Measurements from ENCODE around the gene PLAC1.
A peak's percentile ranks its signal among the peaks of the same experiment; 100 is the strongest.

The PLAC1 gene

GRCh38 chrX:134628663-134629062 lies 29.6 kb downstream of the PLAC1 start:
- no peak for DNase-seq

GRCh38 chrX:134626434-134626833 lies 31.8 kb downstream of the PLAC1 start:
- no peak for DNase-seq

GRCh38 chrX:134625315-134625718 lies 33.0 kb downstream of the PLAC1 start:
- DNase-seq, result no peak

GRCh38 chrX:134624046-134624430 lies 34.2 kb downstream of the PLAC1 start:
- DNase-seq, result no peak

- DNase-seq, result no peak
Observed at GRCh38 chrX:134623293-134624045, 34.8 kb downstream of the PLAC1 start.

GRCh38 chrX:134622813-134623185 lies 35.5 kb downstream of the PLAC1 start:
- DNase-seq, result no peak

- no peak for DNase-seq
Observed at GRCh38 chrX:134622056-134622812, 36.0 kb downstream of the PLAC1 start.

GRCh38 chrX:134619838-134620237 lies 38.4 kb downstream of the PLAC1 start:
- no peak for DNase-seq

- DNase-seq, result no peak
Observed at GRCh38 chrX:134613396-134613795, 44.9 kb downstream of the PLAC1 start.

GRCh38 chrX:134608153-134608552 lies 50.1 kb downstream of the PLAC1 start:
- DNase-seq, result no peak

- no peak for DNase-seq
Observed at GRCh38 chrX:134607523-134607922, 50.7 kb downstream of the PLAC1 start.

GRCh38 chrX:134604701-134605311 lies 53.5 kb downstream of the PLAC1 start:
- peak; percentile 56 for DNase-seq

GRCh38 chrX:134603806-134604700 lies 54.2 kb downstream of the PLAC1 start:
- no peak for DNase-seq

- DNase-seq, result no peak
Observed at GRCh38 chrX:134602410-134602809, 55.9 kb downstream of the PLAC1 start.

GRCh38 chrX:134601240-134601765 lies 57.0 kb downstream of the PLAC1 start:
- DNase-seq, result no peak

GRCh38 chrX:134600714-134601113 lies 57.6 kb downstream of the PLAC1 start:
- DNase-seq, result no peak

- DNase-seq, result no peak
Observed at GRCh38 chrX:134599184-134599914, 58.9 kb downstream of the PLAC1 start.

GRCh38 chrX:134592303-134592702 lies 66.0 kb downstream of the PLAC1 start:
- no peak for DNase-seq

GRCh38 chrX:134591502-134591901 lies 66.8 kb downstream of the PLAC1 start:
- DNase-seq, result no peak

- DNase-seq, result no peak
Observed at GRCh38 chrX:134588806-134589205, 69.5 kb downstream of the PLAC1 start.

GRCh38 chrX:134580907-134581306 lies 77.4 kb downstream of the PLAC1 start:
- no peak for DNase-seq

- DNase-seq, result no peak
Observed at GRCh38 chrX:134573683-134574035, 84.6 kb downstream of the PLAC1 start.

All from COR-L47 (cell line).